Neural progenitor cell (in vitro differentiated cells): ENCODE results near the gene LY6G6F. TPM values are rescaled to one million over a fixed set of nuclear protein-coding genes. Genes with fewer than 3 reads are reported as not detected.

ENCODE experiments used
- DNase-seq: peaks from one replicate; pipeline ENCODE4 v3.0.0-alpha.2; 2016; ENCODE audit warnings: low spot score
- H2AFZ ChIP-seq: fragments of 200-600 bp; sonication (generic); replicated peaks from 2 replicates; pipeline ENCODE4 v1.6.1; 2016; ENCODE audit warnings: antibody characterized with exemption
- H3F3A ChIP-seq: fragments of 200-600 bp; sonication (generic); 2 replicates; pipeline ENCODE4 v1.6.1; 2016; ENCODE audit warnings: antibody characterized with exemption, low read depth
- H3K27ac ChIP-seq: fragments of 200-600 bp; sonication (generic); 2 replicates; pipeline ENCODE4 v1.5.1; 2016; ENCODE audit warnings: mild to moderate bottlenecking
- H3K27me3 ChIP-seq: fragments of 200-600 bp; sonication (generic); 2 replicates; pipeline ENCODE4 v1.6.1; 2016; ENCODE audit warnings: mild to moderate bottlenecking, moderate library complexity
- H3K36me3 ChIP-seq: fragments of 200-600 bp; sonication (generic); 2 replicates; pipeline ENCODE4 v1.5.1; 2016
- H3K4me1 ChIP-seq: fragments of 200-600 bp; sonication (generic); 2 replicates; pipeline ENCODE4 v1.6.1; 2016; ENCODE audit warnings: mixed run types
- H3K4me2 ChIP-seq: fragments of 200-600 bp; sonication (generic); 2 replicates; pipeline ENCODE4 v1.6.1; 2016
- H3K4me3 ChIP-seq: fragments of 200-600 bp; sonication (generic); 2 replicates; pipeline ENCODE4 v1.5.1; 2016
- H3K79me2 ChIP-seq: fragments of 200-600 bp; sonication (generic); 2 replicates; pipeline ENCODE4 v1.6.1; 2016; ENCODE audit warnings: low read depth
- H3K9ac ChIP-seq: fragments of 200-600 bp; sonication (generic); 2 replicates; pipeline ENCODE4 v1.6.1; 2016
- H3K9me3 ChIP-seq: fragments of 200-600 bp; sonication (generic); 2 replicates; pipeline ENCODE4 v1.5.1; 2016; ENCODE audit warnings: low read depth
- H4K20me1 ChIP-seq: fragments of 200-600 bp; sonication (generic); 2 replicates; pipeline ENCODE4 v1.6.1; 2016; ENCODE audit warnings: low read depth
- H3K27ac Mint-ChIP-seq: 3 replicates; pipeline ENCODE4 v1.8.0; 2021; ENCODE audit warnings: mixed read lengths
- H3K27me3 Mint-ChIP-seq: 2 replicates; pipeline ENCODE4 v1.8.0; 2022; ENCODE audit warnings: low read depth, mild to moderate bottlenecking, inconsistent platforms, moderate library complexity, mixed read lengths; ENCODE audit not compliant: insufficient read depth
- H3K36me3 Mint-ChIP-seq: 3 replicates; pipeline ENCODE4 v1.8.0; 2021; ENCODE audit warnings: mixed read lengths
- H3K4me1 Mint-ChIP-seq: 3 replicates; pipeline ENCODE4 v1.8.0; 2021; ENCODE audit warnings: mixed read lengths
- H3K4me3 Mint-ChIP-seq: 3 replicates; pipeline ENCODE4 v1.8.0; 2021; ENCODE audit warnings: mild to moderate bottlenecking, moderate library complexity, mixed read lengths
- H3K9me3 Mint-ChIP-seq: 3 replicates; pipeline ENCODE4 v1.8.0; 2020; ENCODE audit warnings: mixed read lengths
- EZH2 ChIP-seq: fragments of 200-600 bp; sonication (generic); IDR thresholded peaks from 2 replicates; pipeline ENCODE4 v1.6.1; 2017; ENCODE audit warnings: antibody characterized with exemption, mild to moderate bottlenecking, moderate library complexity
- EZH2phosphoT487 ChIP-seq: fragments of 200-600 bp; sonication (generic); IDR thresholded peaks from 2 replicates; pipeline ENCODE4 v1.6.1; 2017; ENCODE audit warnings: antibody characterized with exemption
- total RNA-seq: library from RNA; depleted of rRNA; stranded (reverse); fragments of >200 nt; gene quantifications from 2 replicates; pipeline ENCODE4 v1.2.3, GENCODE V29; 2015; ENCODE audit warnings: low replicate concordance
- TF ChIP-seq, protein P1 (sequence below): fragments of 200-600 bp; sonication (generic); IDR thresholded peaks from 2 replicates; pipeline ENCODE4 v1.5.1; 2017; ENCODE audit warnings: antibody characterized with exemption, mild to moderate bottlenecking

Gene LY6G6F
- total RNA-seq, 1 donor from 2014 or later: not detected

- Histone ChIP-seq H3K27ac (peak overlapping the region; percentile 93), H4K20me1 (peaks cover 10% of the 10 kb centered on the region), H2AFZ (peak overlapping the region; percentile 88), H3K79me2 (peaks cover 70% of the 10 kb centered on the region), H3K4me3 (peak overlapping the region; percentile 90), H3F3A (peaks cover 38% of the 10 kb centered on the region), H3K4me1 (peaks cover 27% of the 10 kb centered on the region), H3K36me3 (no peaks in the 10 kb centered on the region), H3K9me3 (no peaks in the 10 kb centered on the region), H3K9ac (peak overlapping the region; percentile 54), H3K27me3 (no peaks in the 10 kb centered on the region), H3K4me2 (peak overlapping the region; percentile 85)
- H3K4me1 Mint-ChIP-seq: peaks cover 51% of the 10 kb centered on the region
- H3K9me3 Mint-ChIP-seq: no peaks in the 10 kb centered on the region
- H3K4me3 Mint-ChIP-seq: peak overlapping the region; percentile 97
- TF ChIP-seq, protein P1, sequence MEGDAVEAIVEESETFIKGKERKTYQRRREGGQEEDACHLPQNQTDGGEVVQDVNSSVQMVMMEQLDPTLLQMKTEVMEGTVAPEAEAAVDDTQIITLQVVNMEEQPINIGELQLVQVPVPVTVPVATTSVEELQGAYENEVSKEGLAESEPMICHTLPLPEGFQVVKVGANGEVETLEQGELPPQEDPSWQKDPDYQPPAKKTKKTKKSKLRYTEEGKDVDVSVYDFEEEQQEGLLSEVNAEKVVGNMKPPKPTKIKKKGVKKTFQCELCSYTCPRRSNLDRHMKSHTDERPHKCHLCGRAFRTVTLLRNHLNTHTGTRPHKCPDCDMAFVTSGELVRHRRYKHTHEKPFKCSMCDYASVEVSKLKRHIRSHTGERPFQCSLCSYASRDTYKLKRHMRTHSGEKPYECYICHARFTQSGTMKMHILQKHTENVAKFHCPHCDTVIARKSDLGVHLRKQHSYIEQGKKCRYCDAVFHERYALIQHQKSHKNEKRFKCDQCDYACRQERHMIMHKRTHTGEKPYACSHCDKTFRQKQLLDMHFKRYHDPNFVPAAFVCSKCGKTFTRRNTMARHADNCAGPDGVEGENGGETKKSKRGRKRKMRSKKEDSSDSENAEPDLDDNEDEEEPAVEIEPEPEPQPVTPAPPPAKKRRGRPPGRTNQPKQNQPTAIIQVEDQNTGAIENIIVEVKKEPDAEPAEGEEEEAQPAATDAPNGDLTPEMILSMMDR: no peak
- no peak for TF ChIP-seq EZH2phosphoT487
- no peak for TF ChIP-seq EZH2
- no peak for DNase-seq
- peaks cover 5% of the 10 kb centered on the region for H3K27me3 Mint-ChIP-seq
- H3K27ac Mint-ChIP-seq: peak overlapping the region; percentile 97
- H3K36me3 Mint-ChIP-seq: peaks cover 18% of the 10 kb centered on the region
These were observed 42.5 kb upstream of the LY6G6F start for GRCh38 chr6:31663961-31664789.

DNA sequence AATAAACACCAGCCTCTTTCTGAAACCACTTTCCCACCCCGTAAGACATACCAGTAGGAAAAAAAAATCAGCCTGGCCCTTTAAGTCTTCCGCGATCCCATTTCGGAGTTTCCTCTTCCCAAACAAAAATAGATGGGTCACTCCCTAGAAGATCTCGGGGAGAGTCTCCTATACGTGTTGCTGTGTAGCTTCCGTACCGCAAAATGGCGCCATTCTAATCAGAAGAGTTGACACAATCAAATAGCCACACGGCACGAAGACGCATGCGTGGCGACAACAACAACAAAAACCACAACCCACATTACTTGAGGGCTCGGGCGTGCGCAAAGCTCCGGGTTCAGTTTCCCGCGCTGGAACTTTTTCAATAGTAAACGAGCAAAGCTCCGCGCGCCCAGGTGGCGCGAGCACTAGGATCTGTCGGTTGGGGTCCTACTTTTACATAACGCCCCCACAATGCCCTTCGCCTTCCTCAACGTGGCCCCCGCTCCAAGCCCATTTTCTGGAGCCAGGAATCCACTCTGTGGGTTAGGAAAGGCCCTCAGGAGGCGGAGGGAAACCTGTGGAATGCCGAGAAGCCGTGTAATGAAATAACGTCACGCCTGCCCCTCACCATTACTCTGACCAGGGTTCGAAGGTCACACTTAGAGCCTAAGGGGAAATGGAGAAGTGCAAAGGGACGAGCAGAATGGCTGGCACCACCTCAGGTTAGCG lies 41.7 kb upstream of the LY6G6F start, which contains the start of gene GPANK1:
Gene GPANK1, minus strand, starts transcription at position 208 of the 711 bp plus-strand sequence. CDS start 519 bp downstream, outside the sequence.
- Histone ChIP-seq H3K9ac (peak within 1 kb of the TSS; percentile 54), H4K20me1 (peaks cover 3% of the 10 kb centered on the region), H3K4me2 (peak within 1 kb of the TSS; percentile 85), H2AFZ (peak within 1 kb of the TSS; percentile 88), H3F3A (peaks cover 38% of the 10 kb centered on the region), H3K27me3 (no peaks in the 10 kb centered on the region), H3K27ac (peak within 1 kb of the TSS; percentile 93), H3K4me1 (peaks cover 20% of the 10 kb centered on the region), H3K36me3 (no peaks in the 10 kb centered on the region), H3K9me3 (no peaks in the 10 kb centered on the region), H3K79me2 (peaks cover 63% of the 10 kb centered on the region), H3K4me3 (peak within 1 kb of the TSS; percentile 90)
- peak within 1 kb of the TSS; percentile 97 for H3K4me3 Mint-ChIP-seq
- H3K36me3 Mint-ChIP-seq: peaks cover 18% of the 10 kb centered on the region
- peaks cover 44% of the 10 kb centered on the region for H3K4me1 Mint-ChIP-seq
- peaks cover 5% of the 10 kb centered on the region for H3K27me3 Mint-ChIP-seq
- H3K27ac Mint-ChIP-seq: peak within 1 kb of the TSS; percentile 97
- no peak for TF ChIP-seq EZH2phosphoT487
- TF ChIP-seq EZH2: no peak
- TF ChIP-seq, protein P1: no peak
- peak; percentile 90 for DNase-seq
- no peaks in the 10 kb centered on the region for H3K9me3 Mint-ChIP-seq

GRCh38 chr6:31665501-31666336 lies 40.9 kb upstream of the LY6G6F start, which contains the start of gene CSNK2B:
CSNK2B (plus strand) TSS chr6:31666080; CDS start chr6:31666832, 752 bp downstream.
- Histone ChIP-seq H3F3A (peaks cover 33% of the 10 kb centered on the region), H2AFZ (peak within 1 kb of the TSS; percentile 88), H3K36me3 (no peaks in the 10 kb centered on the region), H3K9me3 (no peaks in the 10 kb centered on the region), H3K4me1 (peaks cover 17% of the 10 kb centered on the region), H3K79me2 (peaks cover 57% of the 10 kb centered on the region), H3K9ac (peak within 1 kb of the TSS; percentile 84), H3K27ac (peak within 1 kb of the TSS; percentile 93), H4K20me1 (no peaks in the 10 kb centered on the region), H3K4me2 (peak within 1 kb of the TSS; percentile 85), H3K4me3 (peak within 1 kb of the TSS; percentile 90), H3K27me3 (no peaks in the 10 kb centered on the region)
- H3K4me1 Mint-ChIP-seq: peaks cover 41% of the 10 kb centered on the region
- H3K36me3 Mint-ChIP-seq: peaks cover 23% of the 10 kb centered on the region
- H3K27ac Mint-ChIP-seq: peak within 1 kb of the TSS; percentile 97
- TF ChIP-seq, protein P1: no peak
- no peak for TF ChIP-seq EZH2phosphoT487
- TF ChIP-seq EZH2: no peak
- peaks cover 5% of the 10 kb centered on the region for H3K27me3 Mint-ChIP-seq
- peak within 1 kb of the TSS; percentile 97 for H3K4me3 Mint-ChIP-seq
- peak; percentile 98 for DNase-seq
- no peaks in the 10 kb centered on the region for H3K9me3 Mint-ChIP-seq
